ENCODE measurements around the gene TDP1. TPM values are rescaled to one million over a fixed set of nuclear protein-coding genes. Genes with fewer than 3 reads are reported as not detected.

TDP1 gene
- total and polyA plus RNA-seq, 2 of the 13 experiments (the other 11 are each of a cell fraction or from before 2014, with no cell fraction given) = 16.4 to 31.2 TPM

DNA sequence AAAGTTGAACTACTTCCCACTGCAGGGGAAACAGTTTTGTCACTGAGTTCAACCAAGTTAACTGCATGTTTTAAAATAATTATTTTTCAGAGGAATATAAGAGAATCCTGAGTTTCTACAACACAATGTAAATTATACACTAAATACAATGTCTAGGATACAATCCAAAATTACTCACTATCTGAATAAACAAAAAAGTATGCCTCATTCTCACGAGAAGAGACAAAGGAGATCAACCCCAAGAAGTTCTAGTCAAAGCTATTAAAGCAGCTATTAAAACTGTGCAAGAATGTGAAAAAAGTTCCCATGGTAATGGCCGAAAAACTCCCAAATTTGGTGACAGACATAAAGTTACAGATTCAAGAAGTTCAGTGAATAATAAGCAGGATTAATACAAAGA lies 97.3 kb downstream of the TDP1 start:
- intact Hi-C loops (cut with micrococcal nuclease; ENCODE audit: unreplicated experiment) (no loop called here), in situ Hi-C loops (cut with HindIII; ENCODE audit: extremely low pct_ligation_motif_present, low pct_unique_long_range_greater_than_20kb) (no loop called here)
- Histone ChIP-seq H3K9ac (ENCODE audit: insufficient read depth, low read depth, low read length) (no peak overlapping the region), H3K27ac (ENCODE audit: extremely low read length, insufficient read depth, low read length) (no peak overlapping the region), H2AFZ (ENCODE audit: low read length) (no peak overlapping the region), H3K36me3 (replicated peaks in 1 of 2; ENCODE audit: control insufficient read depth in 1 of 2, insufficient read depth in 2 of 2, low read length in 2 of 2) (no peaks in the 10 kb centered on the region), H3K4me3 (replicated peaks in 1 of 3; ENCODE audit: insufficient read depth in 1 of 3, low read depth in 2 of 3, low read length in 3 of 3) (no peak overlapping the region), H3K4me2 (ENCODE audit: low read depth, low read length) (no peak overlapping the region), H3K4me1 (ENCODE audit: insufficient read depth, low read length) (no peaks in the 10 kb centered on the region), H3K27me3 (ENCODE audit: control insufficient read depth in 1 of 2, insufficient read depth in 2 of 2, low read length in 2 of 2) (0 out of 5 replicates have a peak, but pooled peaks cover 0 to 1% of the 10 kb centered on the region in 2 experiments), H3K9me3 (ENCODE audit: low read length) (no peaks in the 10 kb centered on the region), H3K79me2 (ENCODE audit: insufficient read depth, low read length) (no peaks in the 10 kb centered on the region), H4K20me1 (ENCODE audit: insufficient read depth, low read length) (no peaks in the 10 kb centered on the region)
- ChIA-PET CTCF (ENCODE audit: low intra/inter-chr PET ratio, low total read pairs) (no interaction called here), POLR2A (no interaction called here)
- TF ChIP-seq ZNF557 (CRISPR knock-in tag; IDR thresholded peaks at IDR 0.05) = no peak
- no peak for TF ChIP-seq ZFP36L1 (CRISPR knock-in tag; IDR thresholded peaks at IDR 0.05)
- no peak for TF ChIP-seq ZNF143 (CRISPR knock-in tag; IDR thresholded peaks at IDR 0.05)
- TF ChIP-seq ZNF24 (IDR thresholded peaks at IDR 0.05) = no peak
- no peak for TF ChIP-seq ZFP37 (CRISPR knock-in tag; IDR thresholded peaks at IDR 0.05; ENCODE audit: borderline replicate concordance)
- TF ChIP-seq, protein P1, sequence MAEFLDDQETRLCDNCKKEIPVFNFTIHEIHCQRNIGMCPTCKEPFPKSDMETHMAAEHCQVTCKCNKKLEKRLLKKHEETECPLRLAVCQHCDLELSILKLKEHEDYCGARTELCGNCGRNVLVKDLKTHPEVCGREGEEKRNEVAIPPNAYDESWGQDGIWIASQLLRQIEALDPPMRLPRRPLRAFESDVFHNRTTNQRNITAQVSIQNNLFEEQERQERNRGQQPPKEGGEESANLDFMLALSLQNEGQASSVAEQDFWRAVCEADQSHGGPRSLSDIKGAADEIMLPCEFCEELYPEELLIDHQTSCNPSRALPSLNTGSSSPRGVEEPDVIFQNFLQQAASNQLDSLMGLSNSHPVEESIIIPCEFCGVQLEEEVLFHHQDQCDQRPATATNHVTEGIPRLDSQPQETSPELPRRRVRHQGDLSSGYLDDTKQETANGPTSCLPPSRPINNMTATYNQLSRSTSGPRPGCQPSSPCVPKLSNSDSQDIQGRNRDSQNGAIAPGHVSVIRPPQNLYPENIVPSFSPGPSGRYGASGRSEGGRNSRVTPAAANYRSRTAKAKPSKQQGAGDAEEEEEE (CRISPR knock-in tag; IDR thresholded peaks at IDR 0.05; ENCODE audit: borderline replicate concordance) = no peak
- no peak for TF ChIP-seq ZNF569 (CRISPR knock-in tag; IDR thresholded peaks at IDR 0.05; ENCODE audit: borderline replicate concordance)
- no peak for TF ChIP-seq AHR (CRISPR knock-in tag; IDR thresholded peaks at IDR 0.05)
- TF ChIP-seq IRX3 (CRISPR knock-in tag; IDR thresholded peaks at IDR 0.05; ENCODE audit: borderline replicate concordance, low read depth) = no peak
- TF ChIP-seq ZNF180 (CRISPR knock-in tag; IDR thresholded peaks at IDR 0.05; ENCODE audit: borderline replicate concordance, low read depth) = no peak
- no peak for TF ChIP-seq ZNF891 (CRISPR knock-in tag; IDR thresholded peaks at IDR 0.05)
- no peak for TF ChIP-seq STAG1 (CRISPR knock-in tag; IDR thresholded peaks at IDR 0.05)
- TF ChIP-seq MXD4 (CRISPR knock-in tag; IDR thresholded peaks at IDR 0.05) = no peak
- TF ChIP-seq HDAC6 (IDR thresholded peaks at IDR 0.05; ENCODE audit: low read depth, low read length) = no peak
- TF ChIP-seq, protein P2, sequence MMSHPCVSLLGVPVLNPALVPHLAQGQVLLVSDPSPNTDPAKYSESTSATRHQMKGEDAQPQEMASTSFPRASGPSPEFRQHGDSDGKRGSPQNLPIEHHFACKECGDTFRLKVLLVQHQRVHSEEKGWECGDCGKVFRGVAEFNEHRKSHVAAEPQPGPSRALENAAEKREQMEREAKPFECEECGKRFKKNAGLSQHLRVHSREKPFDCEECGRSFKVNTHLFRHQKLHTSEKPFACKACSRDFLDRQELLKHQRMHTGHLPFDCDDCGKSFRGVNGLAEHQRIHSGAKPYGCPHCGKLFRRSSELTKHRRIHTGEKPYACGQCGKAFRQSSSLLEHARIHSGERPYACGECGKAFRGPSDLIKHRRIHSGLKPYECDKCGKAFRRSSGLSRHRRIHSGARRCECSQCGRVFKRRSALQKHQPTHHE (CRISPR knock-in tag; IDR thresholded peaks at IDR 0.05; ENCODE audit: borderline replicate concordance) = no peak
- no peak for TF ChIP-seq ZNF530 (CRISPR knock-in tag; IDR thresholded peaks at IDR 0.05; ENCODE audit: low read depth)
- TF ChIP-seq FOSL1 (CRISPR knock-in tag; IDR thresholded peaks at IDR 0.05; ENCODE audit: borderline replicate concordance) = no peak
- no peak for TF ChIP-seq ZNF790 (CRISPR knock-in tag; IDR thresholded peaks at IDR 0.05; ENCODE audit: borderline replicate concordance)
- no peak for TF ChIP-seq GZF1 (CRISPR knock-in tag; IDR thresholded peaks at IDR 0.05)
- ATAC-seq (no peak), DNase-seq (ENCODE audit: low spot score) (no peak), FAIRE-seq (no peak)
- 44% methylated on average over 2 of the region's 2 CpGs for WGBS (ENCODE audit: low lambda C conversion rate)
- BruUV-seq (replicated peaks) = no TSS peak

Measured in HepG2 (cell line).